PFSK-1 (cell line): ENCODE results near the gene CD300A.

ENCODE experiments used
- FOXP2 ChIP-seq: optimal IDR thresholded peaks from 2 replicates; pipeline ENCODE3; 2011; ENCODE audit warnings: borderline replicate concordance, control low read depth, inconsistent platforms; ENCODE audit not compliant: insufficient read depth; ENCODE audit errors: extremely low read length, extremely low read depth
- POLR2AphosphoS5 ChIP-seq: IDR thresholded peaks from 2 replicates; pipeline ENCODE4 v1.6.1; 2012; ENCODE audit warnings: low read depth, mild to moderate bottlenecking, control low read depth, low read length, moderate library complexity
- SIN3A ChIP-seq: IDR thresholded peaks from 2 replicates; pipeline ENCODE4 v1.6.1; 2012; ENCODE audit warnings: mild to moderate bottlenecking, low read length, moderate library complexity, borderline replicate concordance; ENCODE audit not compliant: insufficient read depth
- TAF1 ChIP-seq: IDR thresholded peaks from 2 replicates; pipeline ENCODE4 v1.6.1; 2012; ENCODE audit warnings: low read length, control low read depth, borderline replicate concordance; ENCODE audit not compliant: insufficient read depth
- TF ChIP-seq, protein P1 (sequence below), 2 experiments: IDR thresholded peaks; 2 replicates each; pipeline versions ENCODE4 v1.6.1 to v1.8.0; 2011 to 2012; ENCODE audit warnings: low read depth in 2 of 2, low read length in 2 of 2, control low read depth in 1 of 2, inconsistent platforms in 1 of 2, mild to moderate bottlenecking in 1 of 2, moderate library complexity in 1 of 2; ENCODE audit not compliant: insufficient read depth in 1 of 2

The CD300A gene

DNA sequence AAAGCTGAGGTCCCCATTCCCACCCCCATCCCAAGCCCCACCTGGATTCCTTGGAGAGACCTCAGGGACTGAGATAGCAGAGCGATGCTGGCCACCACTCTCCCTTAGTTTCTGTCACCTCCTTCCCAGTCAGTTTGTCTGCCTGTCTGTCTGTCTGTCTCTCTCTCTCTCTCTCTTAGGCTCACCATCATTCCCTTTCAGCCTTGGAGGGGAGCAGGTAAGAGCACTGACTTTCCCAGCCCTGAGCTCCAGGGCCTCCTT lies 59.0 kb downstream of the CD300A start:
- no peak for TF ChIP-seq FOXP2
- TF ChIP-seq SIN3A: no peak
- TF ChIP-seq TAF1: no peak
- TF ChIP-seq, protein P1, sequence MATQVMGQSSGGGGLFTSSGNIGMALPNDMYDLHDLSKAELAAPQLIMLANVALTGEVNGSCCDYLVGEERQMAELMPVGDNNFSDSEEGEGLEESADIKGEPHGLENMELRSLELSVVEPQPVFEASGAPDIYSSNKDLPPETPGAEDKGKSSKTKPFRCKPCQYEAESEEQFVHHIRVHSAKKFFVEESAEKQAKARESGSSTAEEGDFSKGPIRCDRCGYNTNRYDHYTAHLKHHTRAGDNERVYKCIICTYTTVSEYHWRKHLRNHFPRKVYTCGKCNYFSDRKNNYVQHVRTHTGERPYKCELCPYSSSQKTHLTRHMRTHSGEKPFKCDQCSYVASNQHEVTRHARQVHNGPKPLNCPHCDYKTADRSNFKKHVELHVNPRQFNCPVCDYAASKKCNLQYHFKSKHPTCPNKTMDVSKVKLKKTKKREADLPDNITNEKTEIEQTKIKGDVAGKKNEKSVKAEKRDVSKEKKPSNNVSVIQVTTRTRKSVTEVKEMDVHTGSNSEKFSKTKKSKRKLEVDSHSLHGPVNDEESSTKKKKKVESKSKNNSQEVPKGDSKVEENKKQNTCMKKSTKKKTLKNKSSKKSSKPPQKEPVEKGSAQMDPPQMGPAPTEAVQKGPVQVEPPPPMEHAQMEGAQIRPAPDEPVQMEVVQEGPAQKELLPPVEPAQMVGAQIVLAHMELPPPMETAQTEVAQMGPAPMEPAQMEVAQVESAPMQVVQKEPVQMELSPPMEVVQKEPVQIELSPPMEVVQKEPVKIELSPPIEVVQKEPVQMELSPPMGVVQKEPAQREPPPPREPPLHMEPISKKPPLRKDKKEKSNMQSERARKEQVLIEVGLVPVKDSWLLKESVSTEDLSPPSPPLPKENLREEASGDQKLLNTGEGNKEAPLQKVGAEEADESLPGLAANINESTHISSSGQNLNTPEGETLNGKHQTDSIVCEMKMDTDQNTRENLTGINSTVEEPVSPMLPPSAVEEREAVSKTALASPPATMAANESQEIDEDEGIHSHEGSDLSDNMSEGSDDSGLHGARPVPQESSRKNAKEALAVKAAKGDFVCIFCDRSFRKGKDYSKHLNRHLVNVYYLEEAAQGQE (IDR thresholded peaks at IDR 0.05; ENCODE audit: insufficient read depth in 1 of 2, low read depth in 2 of 2, low read length in 2 of 2): no peak
- no peak for TF ChIP-seq POLR2AphosphoS5

DNA sequence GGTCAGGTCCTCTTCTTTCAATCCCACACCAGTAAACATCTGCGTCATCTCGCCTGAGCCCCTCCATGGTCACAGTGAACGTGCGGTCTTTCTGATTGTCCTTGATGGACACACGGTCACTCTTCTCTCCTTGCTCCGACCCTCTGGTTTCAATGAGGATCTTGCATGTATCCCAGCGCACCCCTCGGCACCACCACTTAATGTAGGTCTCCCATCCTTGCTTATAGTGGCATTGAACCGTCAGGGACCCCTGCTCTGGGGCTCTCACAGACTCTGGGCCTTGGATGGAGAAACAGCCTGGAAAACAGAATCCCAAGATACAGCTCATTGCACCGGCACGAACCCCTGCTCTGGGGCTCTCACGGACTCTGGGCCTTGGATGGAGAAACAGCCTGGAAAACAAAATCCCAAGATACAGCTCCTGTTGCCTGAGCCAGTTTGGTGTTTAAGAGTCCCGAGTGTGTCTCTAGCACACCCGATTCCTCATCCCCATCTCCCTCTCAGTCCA lies 59.4 kb downstream of the CD300A start:
- TF ChIP-seq, protein P1 (IDR thresholded peaks at IDR 0.05; ENCODE audit: insufficient read depth in 1 of 2, low read depth in 2 of 2, low read length in 2 of 2): no peak
- TF ChIP-seq SIN3A (no peak), TAF1 (no peak), POLR2AphosphoS5 (no peak), FOXP2 (no peak)

DNA sequence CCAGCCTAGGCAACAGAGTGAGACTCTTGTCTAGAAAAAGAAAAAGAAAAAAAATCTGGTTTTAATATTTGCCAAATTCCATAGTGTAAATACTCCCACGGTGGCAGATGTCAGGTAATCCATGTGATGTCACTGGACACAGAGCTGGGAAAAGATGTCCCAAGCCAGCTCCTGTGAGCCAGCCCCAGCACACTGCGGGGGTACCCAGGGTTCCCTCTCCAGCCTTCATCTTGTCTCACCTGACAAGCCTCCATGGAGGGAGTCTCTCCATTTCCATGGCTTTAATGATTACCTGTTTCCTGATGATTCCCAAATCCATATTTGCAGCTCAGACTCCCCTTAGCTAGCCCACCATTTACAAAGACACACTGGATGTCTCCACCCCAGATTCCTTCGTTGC lies 60.2 kb downstream of the CD300A start:
- TF ChIP-seq SIN3A: no peak
- TF ChIP-seq, protein P1 (IDR thresholded peaks at IDR 0.05; ENCODE audit: insufficient read depth in 1 of 2, low read depth in 2 of 2, low read length in 2 of 2): no peak
- TF ChIP-seq FOXP2: no peak
- TF ChIP-seq POLR2AphosphoS5: no peak
- no peak for TF ChIP-seq TAF1

DNA sequence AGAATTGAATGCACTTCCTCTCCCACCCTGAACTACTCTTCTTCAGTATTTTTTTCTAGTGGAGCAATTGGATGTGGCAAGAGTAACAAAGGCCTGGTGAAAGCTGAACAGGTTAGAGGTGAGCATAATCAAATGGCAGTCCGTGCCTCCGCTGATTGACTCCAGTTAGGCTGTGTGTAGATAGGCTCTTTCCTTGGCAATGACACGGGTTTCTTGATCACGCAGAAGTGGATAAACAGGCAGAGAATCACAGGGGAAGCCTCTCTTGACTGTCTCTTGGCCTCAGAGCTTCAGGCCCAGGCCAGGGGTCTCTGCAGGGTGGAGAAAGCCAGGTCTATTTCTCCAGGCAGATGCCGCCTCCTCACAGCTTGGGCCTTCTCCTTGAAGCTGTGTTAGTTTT lies 60.6 kb downstream of the CD300A start:
- TF ChIP-seq, protein P1 (IDR thresholded peaks at IDR 0.05; ENCODE audit: insufficient read depth in 1 of 2, low read depth in 2 of 2, low read length in 2 of 2): no peak
- TF ChIP-seq FOXP2 (no peak), TAF1 (no peak), SIN3A (no peak), POLR2AphosphoS5 (no peak)

DNA sequence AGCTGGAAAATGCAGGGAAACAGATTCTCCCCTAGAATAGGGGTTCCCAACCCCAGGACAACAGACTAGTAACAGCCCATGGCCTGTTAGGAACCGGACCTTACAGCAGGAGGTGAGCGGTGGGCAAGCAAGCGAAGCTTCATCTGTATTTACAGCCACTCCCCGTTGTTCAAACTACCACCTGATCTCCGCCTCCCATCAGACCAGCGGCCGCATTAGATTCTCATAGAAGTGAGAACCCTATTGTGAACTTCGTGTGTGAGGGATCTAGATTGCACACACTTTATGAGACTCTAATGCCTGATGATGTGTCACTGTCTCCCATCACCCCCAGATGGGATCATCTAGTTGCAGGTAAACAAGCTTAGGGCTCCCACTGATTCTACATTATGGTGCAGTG lies 61.3 kb downstream of the CD300A start:
- TF ChIP-seq POLR2AphosphoS5 (no peak), SIN3A (no peak), FOXP2 (no peak), TAF1 (no peak)
- TF ChIP-seq, protein P1 (IDR thresholded peaks at IDR 0.05; ENCODE audit: insufficient read depth in 1 of 2, low read depth in 2 of 2, low read length in 2 of 2): no peak
